UCSD-AML1 (cell line): ENCODE results near the gene TMEM45B.
A peak's percentile ranks its signal among the peaks of the same experiment; 100 is the strongest.
"Not testable (repeated sequence)": the region's sequence is repeated elsewhere in the genome, so short reads cannot be mapped to it uniquely, and the experiment has no call there.

Source experiments
- DNase-seq: peaks from one replicate; lab custom pipeline; 2025; ENCODE audit not compliant: unreplicated experiment; lab: John Stamatoyannopoulos, UW

Gene TMEM45B

DNA sequence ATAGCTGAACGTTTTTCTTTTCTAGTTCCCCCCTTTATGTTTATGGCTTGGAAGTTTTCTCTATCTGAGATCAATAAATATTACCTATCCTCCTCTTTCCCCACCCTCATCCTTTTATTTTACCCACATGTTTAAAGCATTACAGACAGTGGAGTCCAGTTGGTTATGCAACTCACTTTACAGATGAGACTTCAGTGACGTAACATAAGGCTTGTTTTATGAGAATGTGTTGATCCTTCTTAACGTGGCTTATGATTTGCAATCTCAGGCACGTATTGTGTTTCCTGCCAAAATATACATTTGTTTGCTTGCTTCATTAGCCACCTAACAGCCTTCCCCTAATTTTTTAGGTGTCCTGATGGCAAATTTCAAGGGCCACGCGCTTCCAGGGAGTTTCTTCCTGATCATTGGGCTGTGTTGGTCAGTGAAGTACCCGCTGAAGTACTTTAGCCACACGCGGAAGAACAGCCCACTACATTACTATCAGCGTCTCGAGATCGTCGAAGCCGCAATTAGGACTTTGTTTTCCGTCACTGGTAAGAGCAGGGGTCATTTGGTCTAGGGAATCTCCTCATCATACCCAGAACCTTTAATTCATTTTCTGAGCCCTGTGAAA is 36.6 kb downstream of the TMEM45B start:
- no peak for DNase-seq

DNA sequence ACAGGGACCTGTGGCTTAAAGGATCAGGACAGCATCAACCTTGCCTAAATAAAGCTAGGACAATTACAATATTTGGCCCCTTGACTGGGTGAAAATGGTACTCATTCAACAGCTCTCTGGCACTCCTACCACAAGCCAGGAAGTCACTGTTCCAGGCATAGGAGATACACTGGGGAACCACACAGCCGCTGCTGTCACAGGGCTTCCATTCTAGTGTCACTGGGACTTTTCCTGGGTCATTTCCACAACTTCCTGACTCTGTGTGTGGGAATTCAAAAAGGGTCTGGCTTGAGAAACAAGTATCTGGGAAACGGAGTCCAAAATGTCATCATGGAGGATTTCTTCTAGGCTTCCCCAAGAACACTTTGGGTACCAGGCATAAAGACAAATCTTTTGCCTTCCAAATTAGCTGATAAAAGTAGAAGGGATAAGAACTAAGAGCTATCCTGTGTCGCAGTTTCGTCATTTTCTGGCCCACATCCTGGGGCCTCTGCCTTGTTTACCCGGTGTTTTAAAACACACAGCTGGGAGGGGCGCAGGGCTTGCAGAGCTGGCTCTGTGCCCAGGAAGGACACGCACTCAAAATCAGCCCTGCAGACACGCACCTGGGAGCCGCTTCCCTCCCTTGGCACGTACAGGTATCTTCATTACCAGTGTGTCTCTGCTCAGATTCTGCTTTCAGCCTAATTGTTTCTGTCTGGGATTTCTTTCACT is 38.0 kb downstream of the TMEM45B start:
- no peak for DNase-seq

DNA sequence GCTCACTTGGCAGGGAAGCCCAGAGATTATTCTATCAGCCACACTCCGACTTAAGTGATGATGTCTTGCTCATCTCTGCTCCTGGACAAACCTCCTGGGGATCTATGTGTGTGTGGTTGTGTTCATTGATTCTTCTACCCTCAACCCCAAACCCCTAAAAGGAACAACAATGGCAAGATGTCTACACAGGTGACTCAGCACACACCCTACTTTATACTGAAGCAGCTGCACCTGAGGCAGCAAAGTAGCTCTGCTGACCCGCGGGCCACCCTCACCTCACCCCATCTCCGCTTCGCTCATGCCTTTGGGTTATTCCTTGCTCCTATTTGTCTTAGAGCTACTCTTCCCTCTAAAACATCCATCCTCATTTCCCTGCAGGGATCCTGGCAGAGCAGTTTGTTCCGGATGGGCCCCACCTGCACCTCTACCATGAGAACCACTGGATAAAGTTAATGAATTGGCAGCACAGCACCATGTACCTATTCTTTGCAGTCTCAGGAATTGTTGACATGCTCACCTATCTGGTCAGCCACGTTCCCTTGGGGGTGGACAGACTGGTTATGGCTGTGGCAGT is 38.7 kb downstream of the TMEM45B start:
- no peak for DNase-seq

DNA sequence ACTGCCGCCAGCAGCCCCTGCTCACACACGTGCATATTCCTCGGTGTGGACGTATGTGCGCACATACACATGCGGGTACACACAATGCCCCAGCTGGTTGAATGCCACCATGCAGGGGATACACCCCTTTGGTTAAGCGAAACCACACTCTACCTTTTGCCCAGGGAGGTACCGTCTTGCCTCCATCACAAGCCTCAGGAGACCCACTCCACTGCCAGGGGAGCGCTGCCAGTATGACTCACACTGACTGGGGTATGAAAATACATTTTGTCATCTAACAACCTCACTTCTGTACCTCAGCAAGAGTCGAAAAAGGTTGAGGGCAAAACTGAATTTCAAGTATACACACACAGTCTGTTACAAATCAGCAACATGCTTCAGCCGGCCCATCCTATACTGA is 39.4 kb downstream of the TMEM45B start:
- DNase-seq, result no peak

DNA sequence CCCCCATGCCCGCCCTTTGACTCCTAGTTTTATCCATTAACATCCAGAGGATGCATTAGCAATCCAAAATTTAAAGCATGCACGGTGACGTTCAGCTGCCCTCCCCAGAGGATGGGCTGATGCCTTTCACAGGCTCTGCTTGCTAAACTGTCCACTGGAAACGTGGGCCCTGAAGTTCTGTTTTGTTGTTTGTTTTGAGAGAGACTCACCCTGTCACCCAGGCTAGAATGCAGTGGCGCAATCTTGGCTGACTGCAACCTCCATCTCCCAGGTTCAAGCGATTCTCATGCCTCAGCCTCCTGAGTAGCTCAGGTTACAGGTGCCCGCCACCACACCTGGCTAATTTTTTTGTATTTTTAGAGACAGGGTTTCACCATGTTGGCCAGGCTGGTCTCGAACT is 40.4 kb downstream of the TMEM45B start:
- no peak for DNase-seq

DNA sequence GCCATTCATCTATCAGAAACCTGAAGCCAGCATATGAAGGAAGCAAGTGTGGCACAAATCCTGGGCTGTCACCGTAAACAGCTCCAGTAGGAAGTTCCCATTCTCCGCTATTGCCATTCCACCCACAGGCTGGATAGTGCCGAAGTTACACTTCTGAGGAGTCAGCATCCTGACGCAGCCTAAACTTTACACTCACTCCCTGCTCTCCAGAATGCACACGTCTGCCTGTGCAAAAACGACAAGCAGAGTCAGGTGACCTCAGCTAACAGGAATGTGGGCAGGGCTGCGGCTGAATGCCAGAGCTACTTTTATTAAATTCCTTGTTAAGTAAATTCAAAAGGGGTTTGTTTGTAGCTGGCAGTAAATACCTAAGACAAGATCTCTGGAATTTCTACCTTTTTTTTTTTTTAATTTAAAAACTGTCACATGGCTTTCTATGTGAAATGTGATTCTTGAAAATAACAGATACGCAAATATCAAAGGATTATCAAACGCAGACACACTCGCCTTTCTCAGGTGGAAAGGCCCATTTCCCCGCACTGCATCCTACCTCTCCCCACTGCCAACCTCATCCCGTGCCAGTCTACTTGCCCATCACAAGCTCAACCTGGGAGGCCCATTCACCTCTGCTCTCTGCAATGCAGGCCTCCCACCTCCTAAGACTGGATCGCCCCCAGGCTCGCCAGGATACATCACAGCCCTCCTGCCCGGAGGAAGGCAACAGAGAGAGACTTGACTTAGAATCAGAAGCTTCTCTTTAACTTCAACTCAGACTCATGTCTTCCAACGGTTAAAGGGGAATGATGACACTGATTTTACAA is 46.3 kb downstream of the TMEM45B start:
- no peak for DNase-seq

DNA sequence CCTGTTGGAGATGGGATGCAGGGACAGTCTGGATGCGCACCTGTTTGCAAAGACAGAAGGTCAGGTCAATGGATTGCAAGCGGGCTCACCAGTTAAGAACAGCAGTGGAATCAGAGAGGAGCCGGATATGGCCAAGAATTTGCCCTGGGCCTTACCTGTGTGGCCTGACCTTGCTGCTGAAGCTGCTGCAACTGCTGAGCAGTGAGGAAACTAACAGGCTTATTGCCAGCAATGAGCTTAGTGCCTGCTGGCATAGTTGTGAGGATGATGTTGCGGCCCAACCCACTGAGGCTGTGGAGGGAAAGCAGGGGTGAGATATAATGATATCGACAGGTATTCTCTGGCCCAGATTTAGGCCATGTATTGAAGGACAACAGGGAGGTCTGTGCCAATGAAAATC is 49.2 kb downstream of the TMEM45B start:
- no peak for DNase-seq

DNA sequence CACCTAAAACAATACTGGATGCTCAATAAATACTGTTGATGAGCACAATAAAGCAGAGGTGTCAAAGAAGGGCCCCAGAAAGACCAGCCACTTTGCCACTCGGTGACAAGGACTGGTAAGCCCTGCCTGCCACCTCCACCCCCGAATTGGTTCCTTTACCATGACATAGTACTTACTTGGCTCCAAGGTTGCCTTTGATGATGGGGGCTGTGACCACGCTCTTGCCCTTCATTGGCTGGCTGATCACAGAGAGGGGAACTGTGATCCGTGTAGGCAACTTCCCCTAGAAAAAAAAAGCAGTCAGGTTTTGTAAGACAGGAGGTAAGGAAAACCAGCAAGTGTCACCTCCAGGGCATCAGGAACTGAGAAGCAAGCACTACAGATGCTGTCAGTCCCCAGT is 50.1 kb downstream of the TMEM45B start:
- no peak for DNase-seq

DNA sequence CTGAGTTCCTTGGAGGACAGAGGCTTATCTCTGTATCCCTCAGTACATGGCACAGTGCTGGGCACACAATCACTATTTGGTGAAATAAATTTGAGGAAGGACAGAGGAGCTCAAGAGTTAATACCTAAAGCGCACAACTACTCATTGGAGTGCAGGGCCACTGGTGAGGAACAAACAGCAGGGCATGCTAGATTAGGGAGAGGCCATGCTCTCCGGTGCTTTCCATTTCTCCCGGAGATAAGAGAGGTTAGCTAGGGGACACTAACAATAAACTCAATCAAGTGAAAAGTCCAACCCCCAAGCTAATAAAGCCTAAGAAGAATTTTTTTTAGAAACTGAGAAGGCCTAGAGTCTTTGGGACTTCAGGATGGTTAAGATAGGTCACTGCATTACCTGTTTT is 50.7 kb downstream of the TMEM45B start:
- no peak for DNase-seq

DNA sequence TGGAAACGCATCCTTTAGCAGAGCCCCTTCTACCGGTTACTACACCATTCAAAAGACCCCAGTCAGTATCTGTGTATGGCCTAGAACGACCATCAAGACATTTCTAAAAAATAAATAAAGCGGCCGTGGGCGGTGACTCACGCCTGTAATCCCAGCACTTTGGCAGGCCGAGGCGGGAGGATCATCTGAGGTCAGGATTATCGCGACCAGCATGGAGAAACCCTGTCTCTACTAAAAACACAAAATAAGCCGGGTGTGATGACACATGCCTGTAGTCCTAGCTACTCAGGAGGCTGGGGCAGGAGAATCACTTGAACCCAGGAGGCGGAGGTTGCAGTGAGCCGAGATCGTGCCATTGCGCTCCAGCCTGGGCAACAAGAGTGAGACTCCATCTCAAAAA is 53.0 kb downstream of the TMEM45B start:
- not testable (repeated sequence) for DNase-seq

DNA sequence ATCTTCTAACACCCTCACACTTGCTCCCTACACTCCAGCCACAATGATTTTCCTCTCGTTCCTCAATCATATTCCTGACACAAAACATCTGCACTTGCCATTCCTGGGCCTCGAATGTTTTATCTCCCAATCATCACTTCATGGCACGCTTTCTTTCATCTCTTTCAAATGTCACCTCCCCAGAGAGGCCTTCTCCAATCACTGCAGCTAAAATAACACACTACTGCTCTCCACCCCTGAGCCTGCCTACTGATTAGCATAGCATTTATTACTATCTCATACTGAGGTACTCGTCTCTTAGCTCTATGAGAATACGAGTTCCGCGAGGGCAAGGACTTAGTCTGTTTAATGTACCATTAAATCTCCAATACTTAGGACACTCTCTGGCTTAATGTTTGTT is 56.3 kb downstream of the TMEM45B start:
- DNase-seq, result no peak

DNA sequence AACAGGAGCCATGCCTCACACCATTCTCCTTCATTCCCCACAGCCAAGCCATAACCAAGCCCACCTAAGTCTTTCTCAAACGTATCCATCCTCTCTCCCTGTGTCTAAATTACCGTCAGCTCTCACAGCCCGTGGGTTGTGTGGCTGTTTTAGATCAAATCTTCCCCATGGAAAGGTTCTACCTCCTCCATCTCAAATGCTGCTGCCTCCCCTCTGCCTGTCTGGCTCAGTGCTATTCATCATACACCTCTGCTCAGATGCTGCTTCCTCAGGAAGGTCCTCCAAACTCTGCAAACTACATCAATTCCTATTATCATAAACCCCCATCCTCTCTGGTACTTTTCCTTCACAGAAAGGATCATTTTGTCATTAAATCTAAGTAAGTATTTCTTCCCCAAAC is 64.7 kb downstream of the TMEM45B start:
- no peak for DNase-seq

DNA sequence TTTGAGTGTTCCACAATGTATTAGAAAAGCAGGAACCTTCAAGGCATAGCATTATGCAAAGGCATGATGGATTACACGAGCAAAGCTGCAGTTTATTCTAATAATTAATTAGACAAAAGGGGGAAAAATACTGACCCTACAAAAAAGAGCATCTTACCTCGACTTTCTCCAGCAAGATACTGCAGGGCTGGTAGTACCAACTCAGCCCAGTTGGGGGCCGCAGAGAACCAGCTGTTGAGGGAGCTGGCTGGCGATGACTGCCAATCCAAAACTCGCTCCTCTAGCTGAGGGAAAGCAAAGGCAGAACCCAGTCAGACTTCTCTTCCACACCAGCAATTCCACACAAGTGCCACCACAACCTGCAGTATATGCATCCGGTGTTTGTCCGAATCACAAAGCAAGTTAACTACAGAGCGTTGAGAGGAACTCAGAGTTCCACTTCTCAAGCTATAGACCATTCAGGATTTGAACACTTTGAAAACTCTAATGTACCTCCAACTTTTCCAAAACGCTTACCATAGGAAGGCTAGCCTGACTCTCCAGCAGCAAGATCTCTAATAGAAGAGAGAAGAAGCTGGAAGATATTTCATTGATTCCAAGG is 66.0 kb downstream of the TMEM45B start:
- peak; percentile 41 for DNase-seq

DNA sequence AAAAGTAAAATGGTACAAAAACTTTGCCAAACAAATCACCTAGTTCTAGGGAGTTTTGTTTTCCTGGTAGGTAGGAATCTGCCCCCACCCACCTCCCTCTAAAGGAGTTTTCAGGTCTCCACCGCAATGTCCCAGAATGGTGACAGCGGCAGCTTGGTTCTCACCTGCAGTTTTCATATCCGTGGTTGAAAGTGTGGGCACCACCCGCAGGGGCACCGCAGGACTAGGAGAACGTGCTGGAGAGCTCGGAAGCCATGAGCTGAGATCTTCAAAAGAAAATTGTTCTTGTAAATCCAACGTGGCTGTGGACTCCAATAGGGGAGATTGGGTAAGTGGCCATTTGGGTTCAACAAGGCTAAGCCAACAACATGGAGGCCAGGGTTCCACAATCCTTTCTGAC is 68.9 kb downstream of the TMEM45B start:
- no peak for DNase-seq

DNA sequence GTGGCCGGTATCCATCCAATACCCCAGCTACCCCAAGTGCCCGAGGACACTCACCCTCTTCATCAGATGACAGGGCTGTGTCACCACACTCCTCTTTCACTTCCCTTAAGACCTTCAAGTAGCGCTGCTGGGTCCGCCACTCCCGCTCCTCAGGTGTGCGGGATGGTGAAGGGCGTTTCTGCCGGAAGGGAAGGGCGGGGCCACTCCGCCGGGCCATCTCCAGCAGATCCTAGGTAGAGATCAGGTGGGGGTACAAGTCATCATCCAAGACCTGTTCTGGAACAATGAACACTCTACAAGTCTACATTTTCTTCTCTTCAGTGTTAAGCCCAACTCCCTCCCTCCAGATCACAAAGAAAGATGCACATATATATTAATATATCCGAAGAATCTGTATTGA is 69.7 kb downstream of the TMEM45B start:
- no peak for DNase-seq

DNA sequence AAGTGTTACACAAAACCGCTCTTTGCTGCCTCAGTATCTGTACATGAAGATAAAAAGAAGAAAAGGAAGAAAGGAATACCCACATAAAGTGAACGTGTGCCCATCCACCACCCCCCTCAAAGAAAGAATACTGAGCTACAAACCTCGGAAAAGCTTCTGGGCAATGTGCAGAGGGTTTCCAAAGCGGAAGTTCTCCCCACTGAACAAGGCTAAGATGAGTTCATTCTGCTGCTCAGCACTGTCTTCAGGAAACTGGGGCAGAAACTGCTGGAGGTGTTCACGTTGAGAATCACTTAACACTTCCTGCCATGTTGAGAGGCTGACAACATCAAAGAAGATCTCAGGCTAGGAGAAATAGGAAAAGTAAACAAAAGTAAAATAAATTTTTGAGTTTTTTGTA is 72.8 kb downstream of the TMEM45B start:
- DNase-seq, result no peak

DNA sequence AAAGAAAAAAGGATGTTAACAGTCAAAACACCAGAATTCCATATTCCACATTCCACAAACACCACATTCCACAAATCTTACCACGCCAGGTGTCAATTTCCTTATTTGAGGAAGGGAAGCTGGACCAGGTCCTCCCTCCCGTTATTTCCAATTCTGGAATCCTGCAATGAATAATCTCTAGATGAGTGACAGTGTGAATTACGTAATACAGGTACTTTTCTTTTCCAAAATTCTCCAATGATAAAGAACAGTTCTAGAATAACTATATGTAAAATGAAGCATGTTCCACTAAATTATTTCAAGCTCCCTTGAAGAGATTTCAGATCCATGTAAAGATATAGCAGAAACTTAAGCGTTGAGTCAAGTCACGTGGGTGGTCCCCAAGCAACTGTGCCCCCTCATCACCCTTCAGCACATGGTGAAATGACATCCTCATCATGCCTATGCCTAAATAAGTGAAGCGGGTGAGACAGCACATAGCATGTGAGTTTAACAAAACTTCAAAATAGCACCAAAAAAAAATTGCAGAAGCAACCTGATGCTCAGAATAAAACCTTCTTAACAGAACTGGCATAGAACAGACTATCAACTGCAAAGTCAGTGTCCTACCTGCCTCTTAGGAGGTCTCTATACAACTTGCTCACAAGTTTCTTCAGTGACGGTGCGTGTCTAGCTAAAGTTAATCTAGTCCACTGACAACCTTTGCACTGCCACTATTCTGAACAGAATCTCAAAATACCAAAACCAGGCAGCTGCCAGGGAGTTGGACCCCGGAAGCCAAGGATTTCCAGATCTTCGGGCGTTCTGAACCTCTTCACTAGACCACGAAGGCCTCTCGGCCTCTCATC is 78.9 kb downstream of the TMEM45B start:
- DNase-seq, result no peak

DNA sequence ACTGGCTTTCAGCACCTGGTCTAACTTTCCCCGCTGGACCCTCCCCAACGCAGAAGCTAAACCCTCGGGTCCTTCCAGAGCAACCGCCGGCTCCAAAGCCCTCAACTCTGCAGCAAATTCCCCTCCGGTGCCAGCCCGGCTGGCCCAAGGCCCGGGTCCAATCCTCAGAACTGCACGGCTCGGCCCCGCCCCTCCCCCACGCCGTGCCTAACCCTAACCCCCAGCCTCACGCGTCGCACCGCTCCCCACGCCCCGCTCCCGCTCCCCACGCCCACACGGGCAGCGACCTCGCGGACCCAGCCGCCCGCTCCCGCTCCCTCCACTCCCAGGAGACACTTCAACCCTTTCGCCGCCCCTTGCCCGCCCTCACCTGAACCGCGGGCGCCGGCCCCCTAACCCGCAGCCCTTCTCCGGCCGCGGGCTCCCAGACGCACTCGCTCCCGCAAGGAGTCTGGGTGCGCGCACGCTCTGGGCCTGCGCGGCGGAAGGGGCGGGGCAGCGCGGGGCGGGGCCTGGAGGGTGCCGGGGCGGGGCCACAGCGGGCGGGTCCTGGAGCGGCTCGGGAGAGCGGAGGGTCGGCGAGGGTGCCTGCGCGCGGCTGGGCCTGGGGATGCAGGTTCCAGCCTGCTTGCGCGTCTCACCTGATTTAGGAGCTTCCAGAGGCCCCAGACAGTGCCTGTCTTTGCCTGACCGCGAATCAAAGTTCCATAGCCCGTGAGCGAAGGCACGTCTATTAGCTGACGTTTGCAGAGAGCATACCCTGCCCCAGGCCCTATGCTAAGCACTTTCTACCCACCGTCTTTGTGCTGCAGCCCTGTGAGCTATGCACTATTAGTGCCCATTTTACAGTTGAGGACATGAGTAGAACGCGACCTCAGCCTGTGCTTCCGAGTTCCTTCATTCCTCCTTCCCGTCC is 79.7 kb downstream of the TMEM45B start, which contains the start of gene NFRKB:
Gene NFRKB, minus strand, starts transcription at position 453 of the 916 bp plus-strand sequence. CDS start 2,729 bp downstream, outside the sequence.
- peak; percentile 89 for DNase-seq

DNA sequence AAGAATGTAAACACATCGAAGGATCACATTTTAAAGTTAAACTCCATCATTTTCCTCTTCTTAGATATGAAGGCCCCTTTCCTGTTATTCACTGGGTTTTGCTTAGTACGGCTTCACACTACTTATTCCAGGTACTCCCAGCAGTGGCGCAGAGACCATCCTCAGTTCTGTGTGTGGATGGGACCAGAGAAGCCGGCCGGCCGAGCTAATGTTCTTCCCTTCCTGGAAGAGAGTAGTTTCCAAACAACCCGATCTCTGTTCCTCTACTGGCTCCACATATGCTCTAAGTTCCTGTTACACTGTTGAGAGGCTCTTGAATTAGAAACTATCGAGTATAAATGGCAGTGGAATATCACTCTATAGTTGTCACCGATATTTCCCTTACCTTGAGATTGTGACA is 80.4 kb downstream of the TMEM45B start:
- DNase-seq, result no peak
